Muscle of leg (tissue), 11 donors: ENCODE results near the gene NPRL2. TPM values are rescaled to one million over a fixed set of nuclear protein-coding genes. Genes with fewer than 3 reads are reported as not detected.

Experiments used
- DNase-seq: peaks from one replicate; pipeline ENCODE4 v3.0.0; 2013
- H3K27ac ChIP-seq: one replicate; pipeline ENCODE4 v1.5.1; 2013; ENCODE audit warnings: mild to moderate bottlenecking, low read length, control low read depth
- H3K27me3 ChIP-seq: one replicate; pipeline ENCODE4 v1.6.1; 2013; ENCODE audit warnings: low read length; ENCODE audit not compliant: control insufficient read depth, insufficient read depth
- H3K36me3 ChIP-seq: one replicate; pipeline ENCODE4 v1.6.1; 2013; ENCODE audit warnings: low read length; ENCODE audit not compliant: control insufficient read depth, insufficient read depth
- H3K4me1 ChIP-seq: one replicate; pipeline ENCODE4 v1.6.1; 2013; ENCODE audit warnings: low read length; ENCODE audit not compliant: control insufficient read depth, insufficient read depth
- H3K4me3 ChIP-seq: one replicate; pipeline ENCODE4 v1.5.1; 2013; ENCODE audit warnings: low read length, control low read depth
- H3K9me3 ChIP-seq: replicated peaks from 2 replicates; pipeline ENCODE4 v1.6.1; 2013; ENCODE audit warnings: low read depth, low read length; ENCODE audit not compliant: control insufficient read depth
- WGBS: methylation state at CpG from one replicate; pipeline ENCODE4 v1.1.5; 2013; ENCODE audit warnings: missing lambda C conversion rate; ENCODE audit not compliant: insufficient coverage; 5-methylcytosine and 5-hydroxymethylcytosine counted together
- polyA plus RNA-seq, 8 donors: library from polyadenylated mRNA; unstranded; fragments of 120-200 nt; gene quantifications; one replicate each; pipeline versions ENCODE4 v1.2.1 to v1.2.3, GENCODE V29; 2013; ENCODE audit warnings: inconsistent platforms in 1 of 8, low replicate concordance in 1 of 8; ENCODE audit not compliant: insufficient read length in 8 of 8, insufficient read depth in 1 of 8
- total RNA-seq: library from RNA; stranded (reverse); fragments of 120-200 nt; gene quantifications from one replicate; pipeline ENCODE4 v1.2.4, GENCODE V29; 2013

Gene NPRL2
- total and polyA plus RNA-seq, 9 donors = 18.2 to 23.9 (median 20.0) TPM

GRCh38 chr3:50322386-50323091 is 28.0 kb downstream of the NPRL2 start, which contains the start of gene HYAL2:
HYAL2 (minus strand) TSS chr3:50322745; CDS start chr3:50320489, 2,256 bp downstream.
- H3K9me3 ChIP-seq = no peaks in the 10 kb centered on the region
- WGBS = 29% methylated on average over 11 of the region's 31 CpGs
- peak; percentile 51 for DNase-seq
- peaks cover 40% of the 10 kb centered on the region for H3K36me3 ChIP-seq
- peaks cover 73% of the 10 kb centered on the region for H3K4me1 ChIP-seq
- peak within 1 kb of the TSS; percentile 96 for H3K27ac ChIP-seq
- peak within 1 kb of the TSS; percentile 74 for H3K4me3 ChIP-seq
- H3K27me3 ChIP-seq = no peaks in the 10 kb centered on the region

- H3K27me3 ChIP-seq = no peaks in the 10 kb centered on the region
- H3K4me1 ChIP-seq = peaks cover 73% of the 10 kb centered on the region
- H3K27ac ChIP-seq = peak overlapping the region; percentile 96
- no peak for DNase-seq
- H3K36me3 ChIP-seq = peaks cover 44% of the 10 kb centered on the region
- 1% methylated on average over 13 of the region's 14 CpGs for WGBS
- no peaks in the 10 kb centered on the region for H3K9me3 ChIP-seq
- H3K4me3 ChIP-seq = peak overlapping the region; percentile 74
Observed at GRCh38 chr3:50322115-50322385, 28.5 kb downstream of the NPRL2 start.

- Histone ChIP-seq H3K9me3 (no peaks in the 10 kb centered on the region), H3K27ac (peak overlapping the region; percentile 96), H3K4me3 (peak overlapping the region; percentile 74), H3K36me3 (peaks cover 50% of the 10 kb centered on the region), H3K4me1 (peaks cover 70% of the 10 kb centered on the region), H3K27me3 (no peaks in the 10 kb centered on the region)
- peak; percentile 96 for DNase-seq
- under 1% methylated on average over 41 of the region's 59 CpGs for WGBS
Observed at GRCh38 chr3:50321336-50322114, 29.1 kb downstream of the NPRL2 start.

GRCh38 chr3:50320853-50321335 is 29.7 kb downstream of the NPRL2 start:
- H3K4me1 ChIP-seq = peaks cover 70% of the 10 kb centered on the region
- no peaks in the 10 kb centered on the region for H3K27me3 ChIP-seq
- WGBS = 0% methylated on average over 23 of the region's 45 CpGs
- peak overlapping the region; percentile 96 for H3K27ac ChIP-seq
- no peaks in the 10 kb centered on the region for H3K9me3 ChIP-seq
- peaks cover 51% of the 10 kb centered on the region for H3K36me3 ChIP-seq
- DNase-seq = peak; percentile 92
- peak overlapping the region; percentile 74 for H3K4me3 ChIP-seq

GRCh38 chr3:50319894-50320625 is 30.5 kb downstream of the NPRL2 start:
- Histone ChIP-seq H3K4me1 (peaks cover 67% of the 10 kb centered on the region), H3K27ac (peak overlapping the region; percentile 85), H3K27me3 (no peaks in the 10 kb centered on the region), H3K9me3 (no peaks in the 10 kb centered on the region), H3K4me3 (peak overlapping the region; percentile 74), H3K36me3 (peaks cover 49% of the 10 kb centered on the region)
- WGBS = 76% methylated on average over 29 of the region's 29 CpGs
- peak; percentile 10 for DNase-seq

GRCh38 chr3:50319181-50319893 is 31.2 kb downstream of the NPRL2 start:
- H3K9me3 ChIP-seq = no peaks in the 10 kb centered on the region
- H3K27me3 ChIP-seq = no peaks in the 10 kb centered on the region
- WGBS = 91% methylated on average over 11 of the region's 16 CpGs
- H3K4me1 ChIP-seq = peaks cover 62% of the 10 kb centered on the region
- DNase-seq = peak; percentile 10
- H3K36me3 ChIP-seq = peaks cover 51% of the 10 kb centered on the region
- no peak overlapping the region for H3K27ac ChIP-seq
- H3K4me3 ChIP-seq = peak overlapping the region; percentile 0

- Histone ChIP-seq H3K36me3 (peaks cover 52% of the 10 kb centered on the region), H3K4me1 (peaks cover 55% of the 10 kb centered on the region), H3K4me3 (no peak overlapping the region), H3K9me3 (no peaks in the 10 kb centered on the region), H3K27ac (no peak overlapping the region), H3K27me3 (no peaks in the 10 kb centered on the region)
- 76% methylated on average over 10 of the region's 10 CpGs for WGBS
- no peak for DNase-seq
Observed at GRCh38 chr3:50318615-50319014, 32.0 kb downstream of the NPRL2 start.

- no peak for DNase-seq
- Histone ChIP-seq H3K9me3 (no peaks in the 10 kb centered on the region), H3K4me1 (peaks cover 51% of the 10 kb centered on the region), H3K36me3 (peaks cover 52% of the 10 kb centered on the region), H3K27me3 (no peaks in the 10 kb centered on the region), H3K27ac (no peak overlapping the region), H3K4me3 (no peak overlapping the region)
- 90% methylated on average over 9 of the region's 11 CpGs for WGBS
Observed at GRCh38 chr3:50318163-50318562, 32.4 kb downstream of the NPRL2 start.

- DNase-seq = no peak
- H3K4me1 ChIP-seq = peaks cover 43% of the 10 kb centered on the region
- no peaks in the 10 kb centered on the region for H3K27me3 ChIP-seq
- WGBS = 53% methylated on average over 2 of the region's 6 CpGs
- H3K9me3 ChIP-seq = no peaks in the 10 kb centered on the region
- H3K36me3 ChIP-seq = peaks cover 52% of the 10 kb centered on the region
- H3K4me3 ChIP-seq = no peak overlapping the region
- no peak overlapping the region for H3K27ac ChIP-seq
Observed at GRCh38 chr3:50317300-50317699, 33.3 kb downstream of the NPRL2 start.
